HL-60/S4 treated with phorbol 12-myristate 13-acetate at 8.2 ng/mL for 4 days and 3 days (cell line): ENCODE measurements around the gene ZC3H7B.
"Not testable (repeated sequence)": the region's sequence is repeated elsewhere in the genome, so short reads cannot be mapped to it uniquely, and the experiment has no call there.

Experiments used
- in situ Hi-C: fragments of 300-500 bp; cut with MboI; formaldehyde crosslinking; loops from 2 replicates; pipeline ENCODE4 v1.15.0; 2022; ENCODE audit warnings: low sequenced_read_pairs

Gene ZC3H7B

DNA sequence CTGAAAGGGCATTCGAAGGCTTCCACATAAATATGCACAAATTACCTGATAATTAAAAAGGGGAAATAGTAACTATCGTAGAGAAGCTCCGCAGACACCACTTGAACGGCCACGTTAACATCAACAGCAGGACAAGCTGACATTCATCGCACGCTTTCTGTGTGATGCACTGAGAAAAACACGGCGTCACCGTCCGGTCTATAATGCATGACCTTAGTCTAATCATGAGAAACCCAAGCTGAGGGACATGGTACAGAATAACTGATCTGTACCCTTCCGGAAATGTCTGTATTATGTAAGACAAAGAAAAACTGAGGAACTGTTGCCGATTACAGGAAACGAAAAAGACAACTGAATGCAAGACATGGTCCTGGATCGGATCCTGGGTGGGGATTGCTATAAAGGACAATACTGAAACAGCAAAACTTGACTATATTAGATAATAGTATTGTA, 14.7 kb upstream of the ZC3H7B start:
- in situ Hi-C loops = no loop called here

DNA sequence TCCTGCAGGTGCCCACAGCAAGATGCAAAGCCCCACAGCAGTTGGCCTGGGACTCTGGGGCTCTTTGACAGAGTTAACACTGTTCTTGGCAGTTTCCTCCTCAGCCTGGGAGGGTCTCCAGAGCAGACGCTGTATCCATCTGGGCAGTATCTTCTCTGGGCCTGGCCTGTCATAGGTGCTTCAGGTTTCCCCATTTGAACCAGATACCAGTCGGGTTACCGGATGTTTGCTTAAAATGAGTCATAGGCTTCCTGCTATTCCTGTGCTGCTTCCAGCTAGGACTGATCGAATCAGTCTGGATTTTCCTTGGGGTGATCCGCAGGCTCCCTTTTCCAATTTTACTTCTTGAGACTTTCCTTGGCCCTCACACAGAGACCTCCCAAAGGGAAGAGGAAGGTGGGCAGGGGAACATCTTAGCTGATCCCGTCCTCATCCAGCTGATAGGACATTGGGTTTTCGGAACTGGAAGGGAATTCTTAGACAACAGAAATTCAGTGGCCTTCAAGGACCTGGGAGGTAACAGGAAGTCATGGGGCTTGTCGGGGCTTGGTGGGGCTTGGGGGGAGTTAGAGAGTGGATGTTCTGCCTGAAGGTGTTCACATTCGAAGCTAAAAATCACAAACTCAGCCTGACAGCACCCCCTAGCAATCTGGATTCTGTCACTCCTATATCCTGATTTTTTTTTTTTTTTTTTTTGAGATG, 12.9 kb upstream of the ZC3H7B start:
- in situ Hi-C loops = no loop called here

DNA sequence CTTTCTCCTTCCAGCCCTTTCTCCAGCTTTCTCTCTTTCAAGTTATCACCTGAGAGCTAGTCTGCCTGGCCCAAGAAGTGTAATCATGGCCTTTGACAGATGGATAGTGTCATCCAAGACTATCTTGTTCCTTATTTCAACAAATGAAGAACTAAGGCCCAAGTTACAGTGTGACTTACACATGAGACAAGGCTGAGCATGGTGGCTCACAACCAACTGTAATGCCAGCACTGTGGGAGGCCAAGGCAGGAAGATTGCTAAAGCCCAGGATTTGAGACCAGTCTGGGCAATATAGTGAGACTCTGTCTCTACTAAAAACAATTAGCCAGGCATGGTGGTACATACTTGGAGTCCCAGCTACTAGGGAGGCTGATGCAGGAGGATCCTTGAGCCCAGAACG, 11.7 kb upstream of the ZC3H7B start:
- in situ Hi-C loops = no loop called here

DNA sequence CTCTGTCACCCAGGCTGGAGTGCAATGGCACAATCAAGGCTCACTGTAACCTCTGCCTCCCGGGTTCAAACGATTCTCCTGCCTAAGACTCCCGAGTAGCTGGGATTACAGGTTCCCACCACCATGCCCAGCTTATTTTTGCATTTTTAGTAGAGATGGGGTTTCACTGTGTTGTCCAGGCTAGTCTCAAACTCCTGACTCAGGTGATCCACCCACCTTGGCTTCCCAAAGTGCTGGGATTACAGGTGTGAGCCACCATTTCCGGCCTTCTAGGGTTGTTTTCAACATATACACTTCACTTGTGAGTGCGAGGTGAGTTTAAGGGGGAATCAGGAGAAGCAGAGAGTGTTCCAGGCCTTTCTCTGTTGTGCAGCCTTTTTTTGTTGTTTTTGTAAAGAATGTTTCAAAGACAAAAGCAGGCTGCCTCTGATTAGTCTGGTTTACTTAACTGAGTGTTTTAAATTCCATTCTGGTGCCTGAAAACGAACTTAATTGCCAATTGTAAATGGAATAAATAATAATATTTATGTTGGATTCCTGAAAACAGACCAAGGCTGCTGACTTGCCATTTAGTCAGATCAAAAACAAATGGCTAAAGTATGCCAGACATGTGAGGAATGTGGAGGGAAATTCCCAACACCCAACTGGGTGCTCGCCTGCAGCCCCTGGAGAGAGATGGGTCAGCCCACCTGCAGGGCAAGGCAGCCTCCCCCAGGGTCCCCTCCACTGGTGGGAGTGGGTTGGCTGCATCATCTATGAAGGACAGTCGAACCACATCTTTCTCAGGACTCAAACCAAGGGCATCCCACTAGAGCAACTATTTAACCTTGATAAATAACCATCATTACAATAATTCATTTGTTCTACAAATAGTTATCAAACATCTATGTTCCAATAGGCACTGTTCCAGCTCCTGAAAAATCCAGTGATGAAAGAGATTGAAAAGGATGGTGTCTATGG, 10.8 kb upstream of the ZC3H7B start:
- in situ Hi-C loops = no loop called here

DNA sequence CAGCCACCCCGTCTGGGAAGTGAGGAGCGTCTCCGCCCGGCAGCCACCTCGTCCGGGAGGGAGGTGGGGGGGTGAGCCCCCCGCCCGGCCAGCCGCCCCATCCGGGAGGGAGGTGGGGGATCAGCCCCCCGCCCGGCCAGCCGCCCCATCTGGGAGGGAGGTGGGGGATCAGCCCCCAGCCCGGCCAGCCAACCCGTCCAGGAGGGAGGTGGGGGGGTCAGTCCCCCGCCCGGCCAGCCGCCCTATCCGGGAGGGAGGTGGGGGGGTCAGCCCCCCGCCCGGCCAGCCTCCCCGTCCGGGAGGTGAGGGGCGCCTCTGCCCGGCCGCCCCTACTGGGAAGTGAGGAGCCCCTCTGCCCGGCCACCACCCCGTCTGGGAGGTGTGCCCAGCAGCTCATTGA, 6.5 kb upstream of the ZC3H7B start:
- in situ Hi-C loops = not testable (repeated sequence)

DNA sequence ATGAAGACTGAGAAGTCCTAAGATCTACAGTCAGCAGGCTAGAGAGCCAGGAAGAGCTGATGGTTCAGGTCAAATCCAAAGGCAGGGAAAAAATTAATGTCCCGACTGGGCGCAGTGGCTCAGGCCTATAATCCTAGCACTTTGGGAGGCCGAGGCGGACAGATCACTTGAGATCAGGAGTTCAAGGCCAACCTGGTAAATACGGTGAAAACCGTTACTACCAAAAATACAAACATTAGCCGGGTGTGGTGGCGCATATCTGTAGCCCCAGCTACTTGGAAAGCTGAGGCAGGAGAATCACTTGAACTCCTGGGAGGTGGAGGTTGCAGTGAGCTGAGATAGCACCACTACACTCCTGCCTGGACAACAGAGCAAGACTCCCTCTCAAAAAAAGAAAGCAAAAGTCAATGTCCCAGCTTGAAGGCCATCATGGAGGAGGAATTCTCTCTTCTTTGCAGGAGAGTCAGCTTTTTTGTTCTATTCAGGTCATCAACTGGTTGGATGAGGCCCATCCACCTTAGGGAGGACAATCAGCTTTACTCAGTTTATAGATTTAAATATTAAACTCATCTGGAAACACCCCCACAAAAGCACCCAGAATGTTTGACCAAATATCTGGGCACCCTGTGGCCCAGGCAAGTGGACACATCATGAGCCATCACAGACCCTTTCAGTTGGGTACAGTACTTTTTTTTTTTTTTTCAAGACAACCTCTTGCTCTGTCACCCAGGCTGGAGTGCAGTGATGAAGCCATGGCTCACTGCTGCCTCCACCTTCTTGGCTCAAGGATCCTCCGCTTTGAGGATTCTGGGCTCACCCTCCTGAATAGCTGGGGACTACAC, 4.3 kb upstream of the ZC3H7B start:
- in situ Hi-C loops = no loop called here

DNA sequence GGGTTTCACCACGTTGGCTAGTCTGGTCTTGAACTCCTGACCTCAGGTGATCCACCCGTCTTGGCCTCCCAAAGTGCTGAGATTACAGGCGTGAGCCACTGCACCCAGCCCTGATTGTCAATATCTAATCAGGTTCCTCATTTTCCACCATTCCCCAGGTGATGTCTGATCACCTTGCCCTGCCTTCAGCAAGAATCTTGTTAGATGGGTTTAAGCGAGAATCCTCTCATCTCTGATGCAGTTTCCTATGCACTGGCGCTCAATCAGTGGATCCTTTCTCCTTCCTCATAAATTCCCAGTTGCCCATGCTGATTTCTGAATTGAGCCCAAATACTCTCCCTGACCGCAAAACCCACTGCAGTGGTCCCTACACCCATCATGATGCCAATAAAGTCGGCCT, 664 bp upstream of the ZC3H7B start:
- in situ Hi-C loops = no loop called here

DNA sequence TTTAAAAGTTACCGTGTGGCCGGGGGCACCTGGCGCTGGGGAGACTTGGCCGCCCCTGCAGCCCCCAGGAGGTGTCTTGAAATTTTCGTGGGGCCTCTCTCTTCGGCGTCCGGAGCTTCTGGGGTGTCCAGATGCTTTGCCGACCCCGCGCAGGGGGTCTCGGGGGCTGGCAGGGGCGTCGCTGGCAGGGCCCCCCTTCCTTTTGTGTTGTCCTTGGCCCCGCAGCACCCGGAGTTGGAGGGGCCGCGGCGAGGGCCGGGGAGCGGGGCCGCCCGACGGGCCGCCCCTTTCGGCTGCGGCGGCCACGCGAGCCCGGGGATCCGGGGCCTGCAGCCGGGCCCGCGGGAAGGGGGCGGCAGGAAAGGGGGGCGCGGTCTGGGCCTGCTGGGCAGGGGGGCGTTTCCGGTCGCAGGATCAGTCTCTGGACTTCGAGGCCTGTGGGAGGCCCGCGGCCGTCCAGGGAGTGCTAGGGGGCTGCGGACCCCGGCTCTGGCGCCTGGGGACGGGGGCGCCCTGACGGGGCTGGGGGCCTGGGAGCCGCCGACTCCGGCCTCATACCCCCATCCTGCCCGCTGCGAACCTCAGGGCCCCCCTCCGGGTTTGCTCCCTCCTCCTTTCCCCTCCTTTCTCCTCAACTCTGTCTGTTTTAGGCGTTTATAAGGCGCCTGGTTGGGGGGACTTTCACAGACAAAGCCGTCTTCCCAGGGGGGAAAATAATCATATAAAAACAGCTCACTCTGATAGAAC, 869 bp downstream of the ZC3H7B start:
- in situ Hi-C loops = no loop called here

DNA sequence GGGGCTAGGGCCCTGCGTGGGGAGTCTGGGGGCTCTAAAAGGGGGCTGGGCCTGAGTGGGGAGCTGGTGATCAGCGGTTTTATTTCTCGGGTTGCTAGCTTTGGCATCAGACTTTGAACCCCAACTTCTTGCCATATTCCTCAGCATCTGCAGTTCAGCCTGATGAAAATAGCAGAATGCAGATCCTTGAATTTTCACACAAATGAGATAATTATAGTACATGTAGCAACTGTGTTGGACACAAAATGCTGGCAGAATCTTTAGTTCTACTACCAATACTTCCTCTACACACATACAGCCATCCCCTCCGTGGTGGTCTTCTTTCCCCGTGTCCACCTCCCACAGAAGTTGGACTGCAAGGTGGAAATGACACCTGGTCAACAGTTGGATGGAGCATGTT, 1.5 kb downstream of the ZC3H7B start:
- in situ Hi-C loops = no loop called here

DNA sequence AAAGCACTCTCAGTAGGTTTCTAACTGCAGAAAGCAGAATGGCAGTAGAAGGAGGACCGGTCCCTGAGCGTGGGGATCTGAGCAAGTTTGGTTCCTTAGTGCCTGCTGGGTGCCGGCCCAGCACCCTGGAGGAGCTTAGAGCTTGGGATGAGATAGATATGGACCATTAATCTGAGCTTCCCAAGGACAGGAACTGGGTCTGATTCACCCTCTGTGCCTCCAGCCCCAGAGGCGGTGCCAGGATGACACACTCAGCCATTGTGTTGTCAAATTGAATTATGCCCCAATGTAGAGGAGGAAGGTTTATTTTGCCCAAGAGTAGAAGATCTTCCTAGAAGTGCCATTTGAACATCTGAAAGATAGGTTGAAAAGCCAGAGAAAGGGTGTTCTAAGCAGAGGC, 4.3 kb downstream of the ZC3H7B start:
- in situ Hi-C loops = no loop called here

DNA sequence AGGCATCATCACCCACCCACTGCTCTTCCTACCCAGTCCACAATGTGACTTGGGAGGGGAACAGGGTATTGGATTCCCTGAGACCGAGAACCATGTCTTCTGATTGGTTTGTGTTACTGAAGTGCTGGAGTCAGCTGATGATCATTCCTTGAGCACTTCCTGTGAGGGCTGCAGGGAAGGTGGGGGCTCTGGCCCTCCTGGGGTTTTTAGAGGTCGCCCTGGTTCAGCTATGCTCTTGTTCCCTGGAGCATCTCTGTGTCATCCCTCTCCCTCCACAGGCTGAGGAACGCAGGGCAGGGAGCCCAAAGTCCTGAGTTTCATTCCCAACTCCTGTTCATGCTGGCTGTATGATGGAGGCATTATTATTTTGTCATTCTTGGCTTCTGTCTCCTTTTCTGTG, 6.7 kb downstream of the ZC3H7B start:
- in situ Hi-C loops = no loop called here

DNA sequence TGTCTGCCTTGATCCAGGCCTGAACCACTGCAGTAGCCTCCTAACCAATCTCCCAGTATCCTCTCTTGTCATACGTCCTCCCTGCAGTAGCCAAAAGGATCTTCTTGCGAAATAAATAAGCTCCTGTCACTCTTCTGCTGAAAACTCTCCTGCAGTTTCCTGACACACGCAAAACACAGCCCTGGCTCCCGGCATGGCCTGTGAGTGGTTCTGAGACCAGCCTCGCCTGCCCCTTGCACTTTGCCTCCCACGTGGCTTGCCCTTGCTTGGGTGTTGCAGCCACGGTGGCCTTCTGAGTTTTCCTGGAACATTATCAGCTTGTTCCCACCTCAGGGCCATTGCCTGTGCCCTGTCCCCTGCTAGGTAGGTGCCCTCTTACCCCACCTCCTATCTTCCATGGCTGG, 7.2 kb downstream of the ZC3H7B start:
- in situ Hi-C loops = no loop called here

DNA sequence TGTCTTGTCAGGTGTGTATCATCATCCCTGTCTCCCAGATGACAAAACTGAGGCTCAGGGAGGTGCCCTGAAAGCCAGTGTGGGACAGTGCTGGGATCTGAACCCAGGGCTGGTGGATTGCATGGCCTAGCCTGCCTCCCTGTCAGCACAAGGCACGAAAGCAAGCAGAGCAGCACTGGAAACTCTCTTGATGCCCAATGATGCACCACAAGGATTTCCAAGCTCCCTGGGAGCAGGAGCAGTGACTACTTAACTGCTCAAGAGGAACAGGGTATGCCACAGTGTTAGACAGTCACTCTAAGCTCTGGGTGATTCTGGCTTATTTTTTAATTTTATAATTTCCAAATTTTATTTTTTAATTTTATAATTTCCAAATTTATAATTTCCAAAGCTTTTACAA, 9.0 kb downstream of the ZC3H7B start:
- in situ Hi-C loops = no loop called here

DNA sequence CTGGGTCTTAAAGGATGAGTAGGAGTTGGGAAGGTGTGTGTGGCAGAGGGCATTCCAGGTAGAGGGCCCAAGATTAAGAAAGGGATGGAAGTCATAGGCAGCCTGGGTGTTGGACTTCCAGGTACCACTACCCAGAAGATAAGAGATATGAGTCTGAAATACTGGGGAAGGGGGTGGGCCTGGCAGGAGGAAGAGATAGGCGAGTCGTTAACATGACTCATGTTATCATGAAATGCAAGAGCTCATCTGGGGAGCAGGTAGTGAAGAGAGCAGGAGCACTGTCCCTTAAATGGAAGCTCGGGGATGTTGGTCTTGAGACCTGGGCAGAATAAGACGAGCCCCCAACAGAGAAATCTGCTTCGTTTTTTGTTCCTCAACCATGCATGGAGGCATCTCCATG, 10.2 kb downstream of the ZC3H7B start:
- in situ Hi-C loops = no loop called here

DNA sequence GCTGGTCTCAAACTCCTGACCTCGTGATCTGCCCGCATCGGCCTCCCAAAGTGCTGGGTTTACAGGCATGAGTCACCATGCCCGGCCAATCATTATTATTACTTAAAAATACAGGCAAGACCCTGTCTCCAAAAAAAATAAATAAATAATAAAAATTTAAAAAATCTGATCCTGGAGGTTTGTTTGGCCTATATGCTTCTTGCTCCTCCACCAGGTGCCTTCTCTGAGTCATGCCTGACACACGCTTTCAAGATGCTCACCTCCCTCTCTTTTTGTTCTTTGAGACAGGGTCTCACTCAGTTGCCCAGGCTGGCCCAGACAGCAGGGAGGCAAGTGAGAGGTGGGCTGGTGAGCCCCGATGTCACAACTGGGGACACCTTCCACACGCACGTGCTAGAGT, 13.5 kb downstream of the ZC3H7B start:
- in situ Hi-C loops = no loop called here

DNA sequence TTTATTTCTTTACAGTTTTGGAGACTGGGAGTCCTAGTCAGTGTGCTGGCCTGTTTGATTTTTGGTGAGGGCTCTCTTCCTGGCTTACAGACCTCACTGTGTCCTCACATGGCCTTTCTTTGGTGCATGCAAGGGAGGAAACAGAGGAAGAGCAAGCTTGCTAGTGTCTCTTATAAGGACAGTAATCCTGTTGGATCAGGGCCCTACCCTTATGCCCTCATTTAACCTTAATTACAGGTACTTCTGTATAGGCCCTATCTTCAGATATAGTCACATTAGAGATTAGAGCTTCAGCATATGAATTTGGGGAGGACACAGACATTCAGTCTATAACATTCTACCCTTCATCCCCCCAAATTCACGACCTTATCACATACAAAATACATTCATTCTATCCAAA, 14.3 kb downstream of the ZC3H7B start:
- in situ Hi-C loops = no loop called here

DNA sequence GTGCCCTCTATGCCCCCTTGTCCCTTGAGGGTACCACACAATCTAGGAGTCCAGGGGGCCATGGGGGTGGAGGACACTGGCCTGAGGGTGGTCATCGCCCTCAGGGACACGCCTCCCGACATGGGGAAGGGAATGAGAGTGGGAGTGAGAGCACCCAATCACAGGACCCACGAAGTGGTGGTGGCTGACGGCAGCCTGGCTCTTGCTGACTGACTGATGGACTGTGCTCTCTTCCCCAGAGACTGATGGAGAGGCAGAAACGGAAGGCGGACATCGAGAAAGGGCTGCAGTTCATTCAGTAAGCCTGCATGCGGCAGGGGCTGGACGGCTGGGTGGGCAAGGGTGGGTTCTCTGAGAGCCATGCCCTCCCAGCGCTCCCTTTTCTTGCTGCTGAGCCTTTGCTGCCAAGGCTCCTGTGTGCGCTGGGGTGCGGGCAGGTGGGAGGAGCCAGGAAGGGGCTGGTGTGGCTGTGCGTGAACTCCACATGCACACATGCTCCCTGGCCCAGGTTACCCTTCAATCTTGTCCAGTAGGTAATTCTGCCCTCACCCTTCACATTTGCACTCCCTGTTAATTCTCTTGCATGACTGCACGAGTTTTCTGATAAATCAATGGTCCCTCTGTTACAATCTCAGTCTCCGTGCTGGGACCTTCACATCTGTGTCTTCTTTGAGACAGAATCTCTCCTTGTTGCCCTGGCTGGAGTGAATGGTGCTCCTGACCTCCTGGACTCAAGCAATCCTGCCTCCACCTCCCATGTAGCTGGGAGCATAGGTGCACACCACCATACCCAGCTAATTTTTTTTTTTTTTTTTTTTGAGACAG, 19.3 kb downstream of the ZC3H7B start:
- in situ Hi-C loops = no loop called here

DNA sequence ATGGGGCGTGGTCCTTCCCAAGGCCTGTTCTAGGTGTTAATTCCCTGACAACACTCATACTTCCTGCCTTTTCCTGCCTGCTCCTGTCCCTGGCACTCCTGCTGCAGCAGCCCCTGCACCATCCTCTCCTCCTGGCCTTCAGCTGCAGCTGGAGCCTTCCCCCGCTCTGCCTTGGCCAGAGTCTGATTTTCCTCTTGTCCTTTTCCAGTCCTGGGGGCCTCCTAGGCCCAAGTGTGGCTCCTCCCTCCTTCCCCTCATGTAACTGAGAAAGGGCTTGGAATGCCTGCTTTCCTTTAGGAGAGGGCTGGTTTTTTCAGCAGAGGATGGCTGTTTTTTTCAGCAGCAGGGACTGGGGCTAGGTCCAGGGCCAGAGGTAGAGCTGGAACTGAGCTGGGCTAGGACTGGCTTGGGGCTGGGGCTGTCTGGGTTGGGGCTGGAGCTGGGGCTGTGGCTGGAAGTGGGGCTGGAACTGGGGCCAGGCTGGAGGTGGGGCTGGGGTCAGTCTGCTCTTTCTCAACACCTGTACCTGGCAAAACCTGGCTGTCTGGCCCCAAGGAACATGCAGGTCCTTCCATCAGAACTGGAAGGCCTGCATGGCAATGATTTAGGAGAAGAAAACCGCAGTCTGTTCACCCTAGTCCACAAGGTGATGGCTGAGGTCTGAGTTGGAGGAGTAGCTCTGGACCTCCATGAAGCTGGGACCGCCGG, 23.6 kb downstream of the ZC3H7B start:
- in situ Hi-C loops = no loop called here

DNA sequence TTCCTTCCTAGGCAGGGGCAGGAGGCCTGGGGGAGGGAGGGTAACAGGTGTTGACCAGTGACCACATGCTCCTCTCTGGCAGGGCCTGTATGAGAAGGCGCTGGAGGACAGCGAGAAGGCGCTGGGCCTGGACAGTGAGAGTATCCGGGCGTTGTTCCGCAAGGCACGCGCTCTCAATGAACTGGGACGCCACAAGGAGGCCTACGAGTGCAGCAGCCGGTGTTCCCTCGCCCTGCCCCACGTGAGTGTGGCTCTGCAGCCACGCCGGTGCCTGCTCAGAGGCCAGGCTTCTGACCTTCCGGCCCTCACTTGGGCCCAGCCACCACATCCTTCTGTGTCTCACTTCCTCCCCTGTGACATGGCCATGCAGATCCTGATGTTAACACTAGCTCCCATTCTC, 25.8 kb downstream of the ZC3H7B start:
- in situ Hi-C loops = no loop called here
